GM12892 (cell line): ENCODE measurements around the gene PNPLA5.

ENCODE experiments used
- POLR2A ChIP-seq: IDR thresholded peaks from 2 replicates; pipeline ENCODE4 v1.6.1; 2011; ENCODE audit warnings: low read depth, low read length, control low read depth
- TAF1 ChIP-seq: IDR thresholded peaks from 2 replicates; pipeline ENCODE4 v1.6.1; 2011; ENCODE audit warnings: low read depth, mild to moderate bottlenecking, control low read depth, low read length, borderline replicate concordance

DNA sequence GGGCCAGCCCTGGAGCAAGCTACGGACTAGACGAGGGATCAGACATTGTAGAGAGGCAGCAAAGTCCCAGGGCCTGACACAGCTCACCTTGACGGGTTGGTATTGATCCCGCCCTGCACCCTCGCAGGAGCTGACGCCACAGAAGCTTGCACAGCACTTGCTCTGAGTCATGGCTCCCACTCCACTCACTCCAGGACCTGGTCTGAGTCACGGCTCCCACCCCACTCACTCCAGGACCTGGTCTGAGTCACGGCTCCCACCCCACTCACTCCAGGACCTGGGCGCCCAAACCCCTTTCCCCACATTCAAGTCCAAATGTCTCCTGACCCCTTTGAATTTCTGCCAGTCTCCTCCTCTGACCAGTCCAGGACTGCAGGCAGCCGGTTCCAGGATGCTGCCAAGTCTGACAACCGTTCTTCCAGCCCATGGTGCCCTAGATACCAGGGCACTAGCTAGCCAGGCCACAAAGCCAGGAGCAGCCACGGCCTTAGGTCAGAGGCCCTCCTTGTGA lies 6.0 kb upstream of the PNPLA5 start:
- TF ChIP-seq POLR2A (no peak), TAF1 (no peak)
